ENCODE data around the gene AMMECR1L.
"Not testable (repeated sequence)": the region's sequence is repeated elsewhere in the genome, so short reads cannot be mapped to it uniquely, and the experiment has no call there.

The AMMECR1L gene

DNA sequence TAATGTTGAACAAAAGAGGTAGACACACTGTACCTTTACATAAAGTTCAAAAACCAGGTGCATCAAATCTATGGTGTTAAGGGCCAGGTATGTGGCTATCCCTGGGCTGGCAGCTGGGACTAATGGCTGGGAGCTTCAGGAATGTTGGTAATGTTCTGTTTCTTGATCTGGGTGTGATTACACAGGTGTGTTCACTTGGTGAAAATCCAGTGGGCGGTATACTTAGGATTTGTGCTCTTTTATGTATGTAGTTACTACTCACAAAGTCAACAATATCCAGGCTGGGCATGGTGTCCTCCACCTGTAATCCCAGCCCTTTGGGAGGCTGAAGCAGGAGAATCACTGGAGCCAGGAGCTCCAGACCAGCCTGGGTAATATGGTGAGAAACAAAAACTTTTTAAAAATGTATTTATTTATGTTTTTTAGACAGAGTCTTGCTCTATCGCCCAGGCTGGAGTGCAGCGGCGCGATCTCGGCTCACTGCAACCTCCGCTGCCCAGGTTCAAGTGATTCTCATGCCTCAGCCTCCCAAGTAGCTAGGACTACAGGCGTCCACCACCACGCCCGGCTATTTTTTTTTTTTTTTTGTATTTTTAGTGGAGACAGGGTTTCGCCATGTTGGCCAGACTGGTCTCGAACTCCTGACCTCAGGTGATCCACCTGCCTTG, 22.1 kb upstream of the AMMECR1L start:
- H3K27me3 ChIP-seq (ENCODE audit: control insufficient read depth in 1 of 2, insufficient read depth in 2 of 2, low read length in 2 of 2); H3K4me1 ChIP-seq (ENCODE audit: control insufficient read depth in 1 of 2, insufficient read depth in 2 of 2, low read length in 2 of 2); H3K4me3 ChIP-seq (ENCODE audit: low read depth in 1 of 2, low read length in 2 of 2); H3K27ac ChIP-seq (ENCODE audit: low read depth, low read length); H3K9me3 ChIP-seq (ENCODE audit: control insufficient read depth in 1 of 2, low read length in 2 of 2); H3K9ac ChIP-seq (ENCODE audit: low read depth in 1 of 2, low read length in 2 of 2); H3K36me3 ChIP-seq (ENCODE audit: control insufficient read depth in 1 of 2, insufficient read depth in 2 of 2, low read length in 2 of 2): not testable (repeated sequence)

GRCh38 chr2:127906206-127906926, 20.6 kb upstream of the AMMECR1L start:
- Histone ChIP-seq H3K27ac (ENCODE audit: low read depth, low read length) (no peak overlapping the region), H3K9ac (ENCODE audit: low read depth in 1 of 2, low read length in 2 of 2) (no peak overlapping the region), H3K27me3 (ENCODE audit: control insufficient read depth in 1 of 2, insufficient read depth in 2 of 2, low read length in 2 of 2) (peaks cover 0 to 4% of the 10 kb centered on the region in 2 donors), H3K4me3 (ENCODE audit: low read depth in 1 of 2, low read length in 2 of 2) (no peak overlapping the region), H3K36me3 (ENCODE audit: control insufficient read depth in 1 of 2, insufficient read depth in 2 of 2, low read length in 2 of 2) (no peaks in the 10 kb centered on the region), H3K9me3 (ENCODE audit: control insufficient read depth in 1 of 2, low read length in 2 of 2) (no peaks in the 10 kb centered on the region), H3K4me1 (ENCODE audit: control insufficient read depth in 1 of 2, insufficient read depth in 2 of 2, low read length in 2 of 2) (no peaks in the 10 kb centered on the region)

DNA sequence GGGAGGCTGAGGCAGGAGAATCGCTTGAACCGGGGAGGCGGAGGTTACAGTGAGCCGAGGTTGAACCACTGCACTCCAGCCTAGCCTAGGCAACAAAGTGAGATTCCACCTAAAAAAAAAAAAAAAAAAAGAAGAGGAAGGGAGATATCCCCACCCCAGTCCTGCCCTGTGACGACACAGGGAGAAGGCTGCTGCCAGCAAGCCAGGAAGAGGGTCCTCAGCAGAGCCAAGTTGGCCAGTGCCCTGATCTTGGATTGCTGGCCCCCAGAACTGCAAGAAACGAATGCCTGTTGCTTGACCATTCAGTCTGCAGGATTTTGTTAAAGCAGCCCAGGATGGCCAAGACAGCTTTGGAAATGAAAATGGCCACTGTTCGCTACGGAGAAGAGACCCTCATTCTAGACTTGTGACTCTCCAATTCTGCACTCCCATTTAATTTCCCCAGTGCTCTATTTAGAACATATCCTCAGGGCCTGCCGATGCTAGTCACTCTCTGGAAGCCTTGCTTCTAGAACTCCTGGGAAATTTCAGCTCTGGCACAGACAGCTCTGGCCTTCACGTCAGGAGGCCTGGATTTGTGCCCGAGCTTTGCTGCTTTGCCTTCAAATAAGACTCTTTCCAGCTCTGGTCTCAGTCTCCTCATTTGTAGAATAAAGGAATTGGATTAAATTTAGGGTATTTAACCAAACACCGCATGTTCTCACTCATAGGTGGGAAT, 15.7 kb upstream of the AMMECR1L start:
- Histone ChIP-seq H3K4me1 (ENCODE audit: control insufficient read depth in 1 of 2, insufficient read depth in 2 of 2, low read length in 2 of 2) (no peaks in the 10 kb centered on the region), H3K36me3 (ENCODE audit: control insufficient read depth in 1 of 2, insufficient read depth in 2 of 2, low read length in 2 of 2) (no peaks in the 10 kb centered on the region), H3K4me3 (ENCODE audit: low read depth in 1 of 2, low read length in 2 of 2) (no peak overlapping the region), H3K27me3 (ENCODE audit: control insufficient read depth in 1 of 2, insufficient read depth in 2 of 2, low read length in 2 of 2) (no peaks in the 10 kb centered on the region), H3K27ac (ENCODE audit: low read depth, low read length) (no peak overlapping the region), H3K9ac (ENCODE audit: low read depth in 1 of 2, low read length in 2 of 2) (no peak overlapping the region), H3K9me3 (ENCODE audit: control insufficient read depth in 1 of 2, low read length in 2 of 2) (no peaks in the 10 kb centered on the region)

- Histone ChIP-seq H3K27ac (ENCODE audit: low read depth, low read length) (no peak overlapping the region), H3K27me3 (ENCODE audit: control insufficient read depth in 1 of 2, insufficient read depth in 2 of 2, low read length in 2 of 2) (no peaks in the 10 kb centered on the region), H3K4me1 (ENCODE audit: control insufficient read depth in 1 of 2, insufficient read depth in 2 of 2, low read length in 2 of 2) (no peaks in the 10 kb centered on the region), H3K36me3 (ENCODE audit: control insufficient read depth in 1 of 2, insufficient read depth in 2 of 2, low read length in 2 of 2) (no peaks in the 10 kb centered on the region), H3K9ac (ENCODE audit: low read depth in 1 of 2, low read length in 2 of 2) (no peak overlapping the region), H3K4me3 (ENCODE audit: low read depth in 1 of 2, low read length in 2 of 2) (no peak overlapping the region), H3K9me3 (ENCODE audit: control insufficient read depth in 1 of 2, low read length in 2 of 2) (no peaks in the 10 kb centered on the region)
Measured at GRCh38 chr2:127897531-127898211, 11.9 kb upstream of the AMMECR1L start.

- no peak overlapping the region for H3K4me3 ChIP-seq (ENCODE audit: low read depth in 1 of 2, low read length in 2 of 2)
- no peak overlapping the region for H3K9ac ChIP-seq (ENCODE audit: low read depth in 1 of 2, low read length in 2 of 2)
- no peaks in the 10 kb centered on the region for H3K4me1 ChIP-seq (ENCODE audit: control insufficient read depth in 1 of 2, insufficient read depth in 2 of 2, low read length in 2 of 2)
- no peaks in the 10 kb centered on the region for H3K27me3 ChIP-seq (ENCODE audit: control insufficient read depth in 1 of 2, insufficient read depth in 2 of 2, low read length in 2 of 2)
- no peaks in the 10 kb centered on the region for H3K9me3 ChIP-seq (ENCODE audit: control insufficient read depth in 1 of 2, low read length in 2 of 2)
- H3K27ac ChIP-seq (ENCODE audit: low read depth, low read length), result no peak overlapping the region
- H3K36me3 ChIP-seq (ENCODE audit: control insufficient read depth in 1 of 2, insufficient read depth in 2 of 2, low read length in 2 of 2), result no peaks in the 10 kb centered on the region
Measured at GRCh38 chr2:127893494-127893893, 7.7 kb upstream of the AMMECR1L start.

DNA sequence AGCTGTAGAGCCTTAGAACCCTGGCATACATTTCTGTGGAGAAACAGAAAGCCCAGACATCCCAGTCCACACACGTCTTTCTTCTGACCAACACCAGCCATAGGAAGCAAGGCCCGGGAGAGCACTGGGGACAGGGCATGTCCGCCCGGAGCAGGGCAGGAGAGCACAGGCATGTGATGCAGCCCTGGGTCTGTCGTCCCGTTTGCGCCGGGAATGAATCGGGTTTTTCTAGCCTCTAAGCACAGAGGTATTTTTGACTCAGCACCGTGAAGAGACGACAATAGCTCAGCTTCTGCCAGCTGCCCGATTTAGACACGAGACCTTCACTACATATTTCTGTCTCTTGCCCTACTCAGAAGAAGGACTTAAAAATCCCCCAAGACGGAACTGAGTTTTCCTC, 7.3 kb upstream of the AMMECR1L start:
- no peaks in the 10 kb centered on the region for H3K36me3 ChIP-seq (ENCODE audit: control insufficient read depth in 1 of 2, insufficient read depth in 2 of 2, low read length in 2 of 2)
- no peak overlapping the region for H3K27ac ChIP-seq (ENCODE audit: low read depth, low read length)
- no peaks in the 10 kb centered on the region for H3K9me3 ChIP-seq (ENCODE audit: control insufficient read depth in 1 of 2, low read length in 2 of 2)
- peaks cover 0 to 1% of the 10 kb centered on the region in 2 donors for H3K4me1 ChIP-seq (ENCODE audit: control insufficient read depth in 1 of 2, insufficient read depth in 2 of 2, low read length in 2 of 2)
- no peaks in the 10 kb centered on the region for H3K27me3 ChIP-seq (ENCODE audit: control insufficient read depth in 1 of 2, insufficient read depth in 2 of 2, low read length in 2 of 2)
- H3K9ac ChIP-seq (ENCODE audit: low read depth in 1 of 2, low read length in 2 of 2), result no peak overlapping the region
- H3K4me3 ChIP-seq (ENCODE audit: low read depth in 1 of 2, low read length in 2 of 2), result no peak overlapping the region

DNA sequence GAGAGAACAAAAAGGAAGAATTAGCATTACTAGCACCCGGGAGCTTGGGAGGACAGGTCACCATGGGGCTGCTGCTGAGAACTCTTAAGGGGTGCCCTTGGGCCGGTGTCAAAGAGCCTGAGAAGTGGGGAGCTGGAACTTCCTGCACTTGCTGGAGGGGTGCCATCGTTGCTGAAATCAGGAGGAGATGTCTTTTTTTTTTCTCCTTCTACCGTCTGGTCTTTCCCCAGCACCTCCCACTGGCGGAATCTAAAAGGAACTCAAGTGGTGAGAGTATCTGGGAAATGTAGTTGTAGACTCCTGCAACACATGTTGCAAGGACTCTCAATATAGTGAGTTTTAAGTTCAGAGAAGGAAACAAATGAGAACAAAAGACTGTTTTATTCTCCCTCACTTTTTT, 6.1 kb upstream of the AMMECR1L start:
- no peaks in the 10 kb centered on the region for H3K36me3 ChIP-seq (ENCODE audit: control insufficient read depth in 1 of 2, insufficient read depth in 2 of 2, low read length in 2 of 2)
- no peaks in the 10 kb centered on the region for H3K9me3 ChIP-seq (ENCODE audit: control insufficient read depth in 1 of 2, low read length in 2 of 2)
- no peak overlapping the region for H3K4me3 ChIP-seq (ENCODE audit: low read depth in 1 of 2, low read length in 2 of 2)
- H3K27ac ChIP-seq (ENCODE audit: low read depth, low read length), result no peak overlapping the region
- peaks cover 7 to 13% of the 10 kb centered on the region in 2 donors for H3K4me1 ChIP-seq (ENCODE audit: control insufficient read depth in 1 of 2, insufficient read depth in 2 of 2, low read length in 2 of 2)
- no peak overlapping the region for H3K9ac ChIP-seq (ENCODE audit: low read depth in 1 of 2, low read length in 2 of 2)
- H3K27me3 ChIP-seq (ENCODE audit: control insufficient read depth in 1 of 2, insufficient read depth in 2 of 2, low read length in 2 of 2), result no peaks in the 10 kb centered on the region

GRCh38 chr2:127890756-127891155, 5.0 kb upstream of the AMMECR1L start:
- not testable (repeated sequence) for H3K9ac ChIP-seq (ENCODE audit: low read depth in 1 of 2, low read length in 2 of 2); H3K27ac ChIP-seq (ENCODE audit: low read depth, low read length); H3K36me3 ChIP-seq (ENCODE audit: control insufficient read depth in 1 of 2, insufficient read depth in 2 of 2, low read length in 2 of 2); H3K27me3 ChIP-seq (ENCODE audit: control insufficient read depth in 1 of 2, insufficient read depth in 2 of 2, low read length in 2 of 2); H3K4me3 ChIP-seq (ENCODE audit: low read depth in 1 of 2, low read length in 2 of 2); H3K9me3 ChIP-seq (ENCODE audit: control insufficient read depth in 1 of 2, low read length in 2 of 2)
- H3K4me1 ChIP-seq (ENCODE audit: control insufficient read depth in 1 of 2, insufficient read depth in 2 of 2, low read length in 2 of 2), result peaks cover 7 to 13% of the 10 kb centered on the region in 2 donors

GRCh38 chr2:127888772-127889171, 3.0 kb upstream of the AMMECR1L start:
- Histone ChIP-seq H3K27me3 (ENCODE audit: control insufficient read depth in 1 of 2, insufficient read depth in 2 of 2, low read length in 2 of 2) (no peaks in the 10 kb centered on the region), H3K9ac (ENCODE audit: low read depth in 1 of 2, low read length in 2 of 2) (no peak overlapping the region), H3K36me3 (ENCODE audit: control insufficient read depth in 1 of 2, insufficient read depth in 2 of 2, low read length in 2 of 2) (no peaks in the 10 kb centered on the region), H3K27ac (ENCODE audit: low read depth, low read length) (no peak overlapping the region), H3K9me3 (ENCODE audit: control insufficient read depth in 1 of 2, low read length in 2 of 2) (no peaks in the 10 kb centered on the region), H3K4me3 (ENCODE audit: low read depth in 1 of 2, low read length in 2 of 2) (no peak overlapping the region), H3K4me1 (ENCODE audit: control insufficient read depth in 1 of 2, insufficient read depth in 2 of 2, low read length in 2 of 2) (peaks cover 19 to 25% of the 10 kb centered on the region in 2 donors)

DNA sequence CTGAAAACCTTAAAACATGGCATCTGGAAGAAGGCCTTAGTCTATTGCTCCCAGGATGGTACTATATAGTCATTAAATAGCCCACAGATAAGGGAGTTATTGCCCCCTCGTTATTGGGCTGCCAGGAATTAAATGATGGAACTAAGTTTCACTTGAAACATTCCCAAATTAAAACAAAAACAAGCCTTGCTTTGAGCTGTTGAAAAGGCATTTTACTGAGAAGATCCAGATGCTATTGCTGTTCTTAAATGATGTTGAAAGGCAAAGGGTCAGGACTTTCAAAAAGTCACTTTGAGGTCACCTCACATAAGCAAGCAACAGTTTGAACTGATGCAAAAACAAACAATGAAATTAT, 2.0 kb upstream of the AMMECR1L start:
- H3K27ac ChIP-seq (ENCODE audit: low read depth, low read length), result no peak overlapping the region
- peaks cover 19 to 25% of the 10 kb centered on the region in 2 donors for H3K4me1 ChIP-seq (ENCODE audit: control insufficient read depth in 1 of 2, insufficient read depth in 2 of 2, low read length in 2 of 2)
- peak overlapping the region in 1 of 2 donors; percentile 39 for H3K9ac ChIP-seq (ENCODE audit: low read depth in 1 of 2, low read length in 2 of 2)
- H3K27me3 ChIP-seq (ENCODE audit: control insufficient read depth in 1 of 2, insufficient read depth in 2 of 2, low read length in 2 of 2), result no peaks in the 10 kb centered on the region
- no peaks in the 10 kb centered on the region for H3K9me3 ChIP-seq (ENCODE audit: control insufficient read depth in 1 of 2, low read length in 2 of 2)
- H3K36me3 ChIP-seq (ENCODE audit: control insufficient read depth in 1 of 2, insufficient read depth in 2 of 2, low read length in 2 of 2), result no peaks in the 10 kb centered on the region
- H3K4me3 ChIP-seq (ENCODE audit: low read depth in 1 of 2, low read length in 2 of 2), result no peak overlapping the region

All from duodenal mucosa (tissue), 2 donors.